Measurements from ENCODE around the gene CLEC16A. TPM values are rescaled to one million over a fixed set of nuclear protein-coding genes. Genes with fewer than 3 reads are reported as not detected.

CLEC16A gene
- total and polyA plus RNA-seq, 9 of the 15 experiments (the other 6 are each of a cell fraction or from before 2014, with no cell fraction given), result 1.00 to 22.3 (median 10.0) TPM

DNA sequence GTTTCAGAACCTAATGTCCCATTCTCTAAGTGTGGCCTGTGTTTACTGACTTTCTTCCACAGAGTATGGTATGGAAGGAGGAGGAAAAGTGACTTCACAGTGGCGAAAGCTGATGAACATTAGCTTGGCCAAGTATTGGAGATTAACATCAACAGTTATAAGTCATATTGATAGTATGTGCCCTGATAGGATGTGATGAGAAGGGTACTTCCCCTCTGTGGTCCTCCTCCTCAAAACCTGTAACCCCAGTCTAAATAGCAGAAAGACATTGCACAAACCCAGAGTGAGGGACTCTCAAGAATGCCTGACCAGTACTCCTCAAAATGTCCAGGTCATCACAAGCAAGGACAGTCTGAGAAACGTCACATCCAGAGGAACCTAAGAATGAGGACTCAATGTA is 73.1 kb downstream of the CLEC16A start:
- Histone ChIP-seq H4K20me1 (replicated peaks; ENCODE audit: control insufficient read depth, insufficient read depth, low read length) (no peaks in the 10 kb centered on the region), H3K27ac (ENCODE audit: extremely low read depth, low read depth, low read length) (no peak overlapping the region), H3K79me2 (ENCODE audit: control insufficient read depth, insufficient read depth, low read length) (no peaks in the 10 kb centered on the region), H3K9me3 (replicated peaks; ENCODE audit: control insufficient read depth, insufficient read depth, low read depth, low read length) (no peaks in the 10 kb centered on the region), H3K4me3 (no peak overlapping the region), H3K4me1 (replicated peaks in 1 of 2; ENCODE audit: control insufficient read depth in 2 of 2, insufficient read depth in 2 of 2, low read length in 2 of 2) (peaks cover 4 to 5% of the 10 kb centered on the region in 2 experiments), H3K9me1 (ENCODE audit: control insufficient read depth, insufficient read depth, low read length) (no peaks in the 10 kb centered on the region), H3K4me2 (ENCODE audit: insufficient read depth, low read length) (no peak overlapping the region), H3K27me3 (ENCODE audit: control insufficient read depth in 2 of 2, insufficient read depth in 2 of 2, low read length in 2 of 2) (no peaks in the 10 kb centered on the region), H3K9ac (ENCODE audit: insufficient read depth in 1 of 2, low read depth in 2 of 2, low read length in 2 of 2) (no peak overlapping the region), H3K36me3 (ENCODE audit: control insufficient read depth, insufficient read depth, low read length) (peaks cover 5% of the 10 kb centered on the region; the same call in 1 of the 3 replicates), H2AFZ (ENCODE audit: low read depth, low read length) (no peak overlapping the region)
- ChIA-PET POLR2A (no interaction called here), CTCF (ENCODE audit: low intra/inter-chr PET ratio) (no interaction called here)
- FAIRE-seq, result no peak
- intact Hi-C loops (cut with micrococcal nuclease), result no loop called here
- ATAC-seq, result no peak
- BruUV-seq (replicated peaks), result TSS peak; percentile 16
- in situ Hi-C loops (cut with MboI), result no loop called here
- no peak for DNase-seq (ENCODE audit: extremely low read depth in 1 of 4, low spot score in 3 of 4)
- TF ChIP-seq BHLHE40 (IDR thresholded peaks at IDR 0.05; ENCODE audit: low read length) (no peak), XRCC5 (IDR thresholded peaks at IDR 0.05; ENCODE audit: low read depth, low read length) (no peak), TFE3 (CRISPR knock-in tag; IDR thresholded peaks at IDR 0.05) (no peak)
- 94% methylated on average over 2 of the region's 2 CpGs for WGBS (ENCODE audit: insufficient coverage, low coverage, missing lambda C conversion rate)

DNA sequence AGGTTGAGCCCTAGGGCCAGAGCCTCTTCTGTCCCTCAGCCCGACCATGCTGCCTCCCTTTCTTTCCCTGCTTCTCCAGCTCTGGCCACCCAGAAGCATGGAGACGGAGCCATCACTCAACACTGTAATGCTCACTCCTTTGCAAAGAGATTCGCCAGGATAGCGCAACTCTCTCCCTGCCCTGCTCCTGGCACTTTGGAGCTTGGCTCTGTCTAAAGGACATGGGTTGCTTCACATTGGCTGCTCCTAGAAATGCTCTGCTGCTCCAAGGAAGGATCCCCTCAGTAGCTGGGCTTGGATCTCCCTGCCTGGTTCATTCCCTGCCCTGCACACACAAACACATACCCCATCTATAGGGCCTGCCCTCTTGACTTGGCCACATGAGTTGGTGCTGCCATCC is 76.0 kb downstream of the CLEC16A start:
- no TSS peak for BruUV-seq (replicated peaks)
- Histone ChIP-seq H3K9ac (ENCODE audit: insufficient read depth in 1 of 2, low read depth in 2 of 2, low read length in 2 of 2) (peak overlapping the region in 1 of 2 experiments; percentile 49; a peak in 1 of 4 replicates), H3K4me2 (ENCODE audit: insufficient read depth, low read length) (no peak overlapping the region), H3K27ac (ENCODE audit: extremely low read depth, low read depth, low read length) (no peak overlapping the region), H3K9me3 (replicated peaks; ENCODE audit: control insufficient read depth, insufficient read depth, low read depth, low read length) (no peaks in the 10 kb centered on the region), H3K79me2 (ENCODE audit: control insufficient read depth, insufficient read depth, low read length) (no peaks in the 10 kb centered on the region), H3K27me3 (ENCODE audit: control insufficient read depth in 2 of 2, insufficient read depth in 2 of 2, low read length in 2 of 2) (no peaks in the 10 kb centered on the region), H4K20me1 (replicated peaks; ENCODE audit: control insufficient read depth, insufficient read depth, low read length) (0 out of 2 replicates have a peak, but pooled peaks cover 4% of the 10 kb centered on the region), H3K36me3 (ENCODE audit: control insufficient read depth, insufficient read depth, low read length) (peaks cover 20% of the 10 kb centered on the region; the same call in 1 of the 3 replicates), H2AFZ (ENCODE audit: low read depth, low read length) (no peak overlapping the region), H3K4me1 (replicated peaks in 1 of 2; ENCODE audit: control insufficient read depth in 2 of 2, insufficient read depth in 2 of 2, low read length in 2 of 2) (peaks cover 4 to 5% of the 10 kb centered on the region in 2 experiments), H3K9me1 (ENCODE audit: control insufficient read depth, insufficient read depth, low read length) (no peaks in the 10 kb centered on the region), H3K4me3 (no peak overlapping the region)
- ATAC-seq, result no peak; the same call in 2 of the 3 replicates
- in situ Hi-C loops (cut with MboI) (no loop called here), intact Hi-C loops (cut with micrococcal nuclease) (no loop called here)
- no peak for FAIRE-seq
- ChIA-PET POLR2A (interaction anchor here (0.6 to 2.2 kb wide), 4 partner anchors 8 to 235 kb away, joined by 3 to 12 read pairs (median 5); partner anchors contain the start of gene SOCS1), CTCF (ENCODE audit: low intra/inter-chr PET ratio) (no interaction called here)
- WGBS (ENCODE audit: insufficient coverage, low coverage, missing lambda C conversion rate), result 80% methylated on average over 4 of the region's 4 CpGs
- DNase-seq (ENCODE audit: extremely low read depth in 1 of 4, low spot score in 3 of 4), result no peak
- TF ChIP-seq OTX1 (CRISPR knock-in tag; IDR thresholded peaks at IDR 0.05) (no peak), SETDB1 (IDR thresholded peaks at IDR 0.05; ENCODE audit: low read length) (no peak), SIN3A (IDR thresholded peaks at IDR 0.05; ENCODE audit: borderline replicate concordance in 2 of 2, control insufficient read depth in 1 of 2, low read depth in 2 of 2, low read length in 2 of 2) (no peak), NFYB (IDR thresholded peaks at IDR 0.05; ENCODE audit: extremely low read depth, insufficient read length) (no peak), CBFB (CRISPR knock-in tag; IDR thresholded peaks at IDR 0.05) (no peak), HEY1 (CRISPR knock-in tag; IDR thresholded peaks at IDR 0.05; ENCODE audit: borderline replicate concordance) (no peak), BRD9 (IDR thresholded peaks at IDR 0.05; ENCODE audit: low read depth, partially characterized antibody) (no peak), ZBTB43 (CRISPR knock-in tag; IDR thresholded peaks at IDR 0.05) (no peak), JUN (IDR thresholded peaks at IDR 0.05; ENCODE audit: borderline replicate concordance, low read depth, low read length) (no peak), JUN (CRISPR knock-in tag; IDR thresholded peaks at IDR 0.05; ENCODE audit: borderline replicate concordance) (no peak), ZNF224 (CRISPR knock-in tag; IDR thresholded peaks at IDR 0.05) (no peak)

Measured in K562 (cell line).